Keratinocyte (primary cell): Measurements from ENCODE around the gene RSPH10B. TPM values are rescaled to one million over a fixed set of nuclear protein-coding genes. Genes with fewer than 3 reads are reported as not detected.
"Not testable (repeated sequence)": the region's sequence is repeated elsewhere in the genome, so short reads cannot be mapped to it uniquely, and the experiment has no call there.

Experiments used
- DNase-seq: peaks from one replicate; pipeline ENCODE4 v3.0.0-alpha.2; 2011; ENCODE audit warnings: low read depth, missing footprints, low spot score
- FAIRE-seq: peaks from 2 replicates; lab custom pipeline; 2011; peaks lifted over from hg19 to GRCh38; lab: Jason Lieb, UNC
- H2AFZ ChIP-seq: 2 replicates; pipeline ENCODE4 v1.6.0; 2012; ENCODE audit warnings: low read length, control low read depth, inconsistent platforms; ENCODE audit not compliant: control insufficient read depth
- H3K27ac ChIP-seq: 2 replicates; pipeline ENCODE4 v1.5.1; 2011; ENCODE audit warnings: low read length; ENCODE audit not compliant: control insufficient read depth, insufficient read depth
- H3K27me3 ChIP-seq: 3 replicates; pipeline ENCODE4 v1.6.0; 2011; ENCODE audit warnings: low read length; ENCODE audit not compliant: control insufficient read depth, insufficient read depth; ENCODE audit errors: extremely low read depth
- H3K36me3 ChIP-seq, 2 experiments: 2 replicates in 1 of 2; 3 replicates in 1 of 2; pipeline ENCODE4 v1.5.1; 2011; ENCODE audit warnings: low read length in 2 of 2, mild to moderate bottlenecking in 1 of 2; ENCODE audit not compliant: control insufficient read depth in 2 of 2, insufficient read depth in 2 of 2; ENCODE audit errors: extremely low read depth in 1 of 2
- H3K4me1 ChIP-seq: 3 replicates; pipeline ENCODE4 v1.5.1; 2011; ENCODE audit warnings: low read length; ENCODE audit not compliant: control insufficient read depth, insufficient read depth; ENCODE audit errors: extremely low read depth
- H3K4me2 ChIP-seq: 3 replicates; pipeline ENCODE4 v1.6.0; 2011; ENCODE audit warnings: low read depth, low read length; ENCODE audit not compliant: control insufficient read depth, insufficient read depth; ENCODE audit errors: extremely low read depth
- H3K4me3 ChIP-seq, 3 experiments: fragments of 200-600 bp in 1 of 3; sonication (generic) in 1 of 3; 2 replicates in 2 of 3; 3 replicates in 1 of 3; pipeline ENCODE4 v1.5.1; 2011 to 2016; ENCODE audit warnings: low read length in 3 of 3, mild to moderate bottlenecking in 3 of 3, control low read depth in 2 of 3, inconsistent platforms in 1 of 3, low read depth in 1 of 3, mixed read lengths in 1 of 3, mixed run types in 1 of 3, moderate library complexity in 1 of 3; ENCODE audit not compliant: control insufficient read depth in 2 of 3, insufficient read depth in 2 of 3; ENCODE audit errors: extremely low read depth in 1 of 3
- H3K79me2 ChIP-seq: 2 replicates; pipeline ENCODE4 v1.6.0; 2012; ENCODE audit warnings: low read length; ENCODE audit not compliant: control insufficient read depth, insufficient read depth
- H3K9ac ChIP-seq: 3 replicates; pipeline ENCODE4 v1.6.0; 2011; ENCODE audit warnings: low read length; ENCODE audit not compliant: control insufficient read depth, insufficient read depth; ENCODE audit errors: extremely low read depth
- H3K9me1 ChIP-seq: 3 replicates; pipeline ENCODE4 v1.6.0; 2011; ENCODE audit warnings: low read length; ENCODE audit not compliant: control insufficient read depth, insufficient read depth; ENCODE audit errors: extremely low read depth
- H3K9me3 ChIP-seq: 2 replicates; pipeline ENCODE4 v1.5.1; 2012; ENCODE audit warnings: low read depth, low read length; ENCODE audit not compliant: control insufficient read depth
- H4K20me1 ChIP-seq: 3 replicates; pipeline ENCODE4 v1.6.0; 2011; ENCODE audit warnings: low read length; ENCODE audit not compliant: control insufficient read depth, insufficient read depth; ENCODE audit errors: extremely low read depth
- CTCF ChIP-seq, 3 experiments: IDR thresholded peaks in 1 of 3; conservative IDR thresholded peaks in 1 of 3; optimal IDR thresholded peaks in 1 of 3; 2 replicates in 2 of 3; 3 replicates in 1 of 3; pipeline versions ENCODE3 to v1.5.1; 2011; ENCODE audit warnings: low read length in 3 of 3, mild to moderate bottlenecking in 3 of 3, moderate library complexity in 2 of 3, control low read depth in 1 of 3, inconsistent platforms in 1 of 3; ENCODE audit not compliant: insufficient read depth in 2 of 3; ENCODE audit errors: extremely low read depth in 1 of 3
- EZH2 ChIP-seq: IDR thresholded peaks from one replicate; pipeline ENCODE4 v1.6.1; 2012; ENCODE audit warnings: inconsistent platforms, mild to moderate bottlenecking, low read length, moderate library complexity
- dilution Hi-C: fragments of 300-500 bp; cut with MboI; formaldehyde crosslinking; loops from one replicate; pipeline ENCODE4 v1.7.0; 2020; ENCODE audit warnings: low sequenced_read_pairs; ENCODE audit not compliant: extremely low pct_ligation_motif_present
- polyA plus RNA-seq, 5 experiments: library from polyadenylated mRNA; depleted of rRNA in 3 of 5; stranded (reverse) in 3 of 5; stranded (forward) in 1 of 5; unstranded in 1 of 5; fragments of >200 nt; gene quantifications; 1 replicate in 1 of 5; 2 replicates in 3 of 5; 3 replicates in 1 of 5; pipeline versions ENCODE4 v1.2.1 to v1.2.3, GENCODE V29; 2011 to 2012; ENCODE audit warnings: missing spikeins in 2 of 5, low read depth in 1 of 5, low replicate concordance in 1 of 5

Gene RSPH10B
- polyA plus RNA-seq, 1 donor (not counting 4 experiments of a cell fraction or from before 2014, with no cell fraction given) = not detected

- Histone ChIP-seq H3K9me3 (no peaks in the 10 kb centered on the region), H3K27ac (peak within 1 kb of the TSS; percentile 77), H3K4me3 (peak within 1 kb of the TSS; percentile 68 to 84 (median 82)), H3K4me2 (peak within 1 kb of the TSS; percentile 71), H3K9ac (peak within 1 kb of the TSS; percentile 90), H2AFZ (peak within 1 kb of the TSS; percentile 93), H3K4me1 (peaks cover 5% of the 10 kb centered on the region), H3K79me2 (peaks cover 36% of the 10 kb centered on the region), H3K27me3 (no peaks in the 10 kb centered on the region), H3K9me1 (no peaks in the 10 kb centered on the region), H3K36me3 (peaks cover 5 to 7% of the 10 kb centered on the region in 2 experiments), H4K20me1 (no peaks in the 10 kb centered on the region)
- FAIRE-seq (peak; percentile 41), DNase-seq (peak; percentile 91)
- TF ChIP-seq EZH2 = no peak
- no peak for TF ChIP-seq CTCF (optimal IDR thresholded peaks at IDR 0.05 in 1 of 3, IDR thresholded peaks at IDR 0.05 in 1 of 3, conservative IDR thresholded peaks at IDR 0.05 in 1 of 3; ENCODE audit: extremely low read depth in 1 of 3, insufficient read depth in 2 of 3, low read length in 3 of 3)
- dilution Hi-C loops = no loop called here
Measured at GRCh38 chr7:6008668-6009611, 38.5 kb upstream of the RSPH10B start, which contains the start of the genes AIMP2 and PMS2. AIMP2 (plus strand) TSS chr7:6009272; CDS start chr7:6009364, 92 bp downstream. PMS2 (minus strand) TSS chr7:6009049; CDS start chr7:6009019, 30 bp downstream.

- Histone ChIP-seq H3K4me3 (peak overlapping the region; percentile 68 to 84 (median 82)), H3K4me2 (peak overlapping the region; percentile 61), H3K79me2 (peaks cover 33% of the 10 kb centered on the region), H2AFZ (peak overlapping the region; percentile 8), H3K9ac (peak overlapping the region; percentile 90), H3K27ac (peak overlapping the region; percentile 77)
- H3K36me3 ChIP-seq, H3K9me3 ChIP-seq, H4K20me1 ChIP-seq, H3K9me1 ChIP-seq, FAIRE-seq, H3K4me1 ChIP-seq, DNase-seq, dilution Hi-C loops, H3K27me3 ChIP-seq: not testable (repeated sequence)
Measured at GRCh38 chr7:6007835-6008590, 37.5 kb upstream of the RSPH10B start.
